Panc1 (cell line): ENCODE data around the gene NPHP4.

ENCODE experiments used
- CTCF ChIP-seq: fragments of 450-650 bp; IDR thresholded peaks from 2 replicates; pipeline ENCODE4 v1.5.1; 2017; ENCODE audit warnings: mild to moderate bottlenecking
- TCF7L2 ChIP-seq: IDR thresholded peaks from 2 replicates; pipeline ENCODE4 v1.6.1; 2011; ENCODE audit warnings: mild to moderate bottlenecking, low read depth, low read length, inconsistent platforms

GRCh38 chr1:6024376-6024775 lies 32.2 kb upstream of the NPHP4 start:
- TF ChIP-seq CTCF (no peak), TCF7L2 (no peak)
